ENCODE data around the gene PRUNE1.

Gene PRUNE1

DNA sequence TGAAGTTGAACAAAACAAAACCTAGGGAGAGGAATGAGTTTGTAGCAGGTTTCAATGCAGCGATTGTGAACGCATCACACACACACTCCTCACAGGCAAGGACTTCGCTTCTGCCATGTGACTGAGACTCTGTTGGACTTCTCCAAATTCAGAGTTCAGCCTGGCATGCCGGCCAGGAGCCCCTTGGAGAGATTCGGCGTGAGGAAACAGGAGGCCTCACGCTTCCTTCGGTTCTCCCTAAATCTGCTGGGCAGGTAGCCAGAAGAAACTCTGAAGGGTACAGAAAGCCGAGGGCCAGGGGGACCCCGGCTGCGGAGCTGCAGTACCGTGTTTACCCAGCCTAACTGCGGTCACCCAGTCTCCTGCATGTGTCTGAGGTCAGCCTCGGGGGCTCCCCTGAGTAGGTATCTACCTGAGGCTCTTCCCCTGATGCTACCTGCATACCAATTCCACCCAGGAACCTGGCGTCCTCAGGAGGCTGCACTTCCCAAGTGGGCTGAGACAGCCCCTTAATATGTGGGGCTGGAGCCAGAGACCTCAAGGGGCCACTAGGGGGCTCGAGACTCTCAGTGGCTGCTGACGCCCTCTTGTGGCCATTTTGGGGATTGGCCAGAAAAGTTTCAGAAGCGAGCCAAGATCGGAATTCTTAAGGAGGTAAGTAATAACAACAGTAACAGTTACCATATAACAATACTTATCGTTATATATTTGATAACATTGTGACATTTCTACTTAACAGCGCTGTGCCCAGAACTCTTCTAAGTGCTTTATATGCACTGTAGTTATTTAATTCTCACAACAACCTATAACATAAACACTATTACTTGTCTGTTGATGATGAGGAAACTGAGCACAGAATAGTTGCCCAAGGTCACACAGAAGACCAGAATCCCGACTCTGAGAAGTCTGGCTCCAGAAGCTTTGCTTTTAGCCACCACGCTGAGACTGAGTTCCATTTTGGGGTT lies 28.9 kb upstream of the PRUNE1 start:
- DNase-seq (ENCODE audit: low spot score), result peak; percentile 98

DNA sequence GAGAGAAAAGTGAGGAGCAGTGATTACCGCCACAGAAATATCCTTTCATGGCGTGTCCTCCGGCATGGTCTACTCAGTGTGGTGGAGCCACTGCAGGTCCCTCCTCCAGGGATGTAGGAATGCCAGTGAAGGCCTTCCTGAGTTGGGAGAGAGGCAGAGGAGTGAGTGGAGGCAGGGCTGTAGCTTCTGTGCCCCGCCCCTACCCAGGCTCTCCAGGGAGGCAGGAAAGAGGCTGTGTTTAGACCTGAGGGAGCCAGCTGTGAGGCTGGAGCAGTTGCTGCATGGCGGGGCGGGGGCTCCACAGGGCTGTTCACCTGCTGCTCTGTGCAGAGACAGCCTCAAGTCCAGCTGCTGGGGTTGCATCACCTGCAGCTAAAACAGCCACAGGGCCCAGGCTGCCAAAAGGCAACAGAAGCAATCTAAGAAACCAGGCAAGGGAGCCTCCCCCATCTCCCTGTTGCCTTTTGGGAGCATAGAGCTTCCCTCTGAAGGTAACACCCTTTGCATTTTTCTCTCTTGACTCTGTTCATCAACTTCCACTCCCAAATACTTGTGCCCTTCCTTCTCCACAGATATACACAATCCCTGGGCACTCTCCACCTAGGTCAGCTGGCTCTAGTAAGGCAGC lies 27.0 kb upstream of the PRUNE1 start:
- DNase-seq (ENCODE audit: low spot score), result peak; percentile 50

DNA sequence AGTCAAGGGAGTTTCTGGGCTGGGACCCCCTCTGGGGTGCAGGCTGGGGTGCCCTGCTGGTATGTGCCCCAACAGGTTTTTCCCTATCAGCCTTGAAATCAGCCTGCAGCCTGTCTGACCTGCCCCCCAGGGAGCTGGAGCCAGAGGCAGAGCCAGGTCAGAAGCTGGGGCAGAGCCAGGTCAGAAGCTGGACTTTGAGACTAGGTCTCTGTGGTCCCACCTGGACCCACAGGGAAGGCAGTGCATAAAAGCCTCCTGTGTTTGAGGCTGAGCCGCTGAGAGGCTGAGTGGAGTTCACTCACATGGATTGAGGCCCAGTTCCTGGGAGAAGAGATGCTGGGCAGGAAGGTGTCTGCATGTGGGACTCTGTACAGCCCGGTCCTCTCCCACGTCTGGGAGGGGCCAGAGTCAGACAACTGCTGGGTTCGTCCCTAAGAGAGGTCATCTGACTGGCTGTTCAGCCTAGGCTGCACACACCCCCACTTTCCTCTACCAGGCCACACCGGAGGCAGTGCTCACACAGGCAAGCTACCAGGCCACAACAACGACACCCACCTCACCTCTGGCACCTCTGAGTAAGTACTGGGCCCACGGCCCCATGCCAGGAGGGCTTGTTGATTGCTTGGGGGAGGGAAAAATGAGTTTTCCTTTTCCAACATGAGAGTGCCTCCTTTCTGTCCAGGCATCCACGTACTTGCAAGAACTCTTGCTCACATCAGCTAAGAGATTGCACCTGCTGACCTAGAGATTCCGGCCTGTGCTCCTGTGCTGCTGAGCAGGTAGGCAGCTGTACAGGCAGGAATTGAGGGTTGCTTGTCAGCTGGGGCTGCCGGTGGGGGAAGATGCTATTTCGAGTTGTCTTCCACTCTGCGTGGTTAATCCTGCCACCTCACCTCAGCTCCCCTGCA lies 26.2 kb upstream of the PRUNE1 start, which contains the start of gene ANXA9:
TSS of gene ANXA9 (plus strand) at position 488 of the 908 bp plus-strand sequence. CDS start 814 bp downstream, outside the sequence.
- no peak for DNase-seq (ENCODE audit: low spot score)

- DNase-seq (ENCODE audit: low spot score), result no peak
Observed at GRCh38 chr1:150985179-150985825, 22.9 kb upstream of the PRUNE1 start.

GRCh38 chr1:150987924-150988323 lies 20.3 kb upstream of the PRUNE1 start:
- no peak for DNase-seq (ENCODE audit: low spot score)

DNA sequence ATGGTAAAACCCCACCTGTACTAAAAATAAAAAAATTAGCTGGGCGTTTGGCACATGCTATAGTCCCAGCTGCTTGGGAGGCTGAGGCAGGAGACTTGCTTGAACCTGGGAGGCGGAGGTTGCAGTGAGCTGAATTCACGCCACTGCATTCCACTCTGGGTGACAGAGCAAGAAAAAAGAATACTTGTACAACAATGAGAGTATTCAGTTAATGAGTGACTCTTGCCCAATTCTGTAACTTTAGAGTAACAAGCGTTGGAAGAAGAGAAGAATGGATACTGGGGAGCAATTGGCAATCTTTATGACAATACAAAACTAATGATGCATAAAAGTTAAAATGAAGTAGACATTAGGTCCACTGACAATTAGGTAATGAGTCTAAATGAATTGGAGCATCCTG lies 15.6 kb upstream of the PRUNE1 start:
- DNase-seq (ENCODE audit: low spot score), result no peak

GRCh38 chr1:150994248-150994647 lies 14.0 kb upstream of the PRUNE1 start:
- DNase-seq (ENCODE audit: low spot score), result no peak

DNA sequence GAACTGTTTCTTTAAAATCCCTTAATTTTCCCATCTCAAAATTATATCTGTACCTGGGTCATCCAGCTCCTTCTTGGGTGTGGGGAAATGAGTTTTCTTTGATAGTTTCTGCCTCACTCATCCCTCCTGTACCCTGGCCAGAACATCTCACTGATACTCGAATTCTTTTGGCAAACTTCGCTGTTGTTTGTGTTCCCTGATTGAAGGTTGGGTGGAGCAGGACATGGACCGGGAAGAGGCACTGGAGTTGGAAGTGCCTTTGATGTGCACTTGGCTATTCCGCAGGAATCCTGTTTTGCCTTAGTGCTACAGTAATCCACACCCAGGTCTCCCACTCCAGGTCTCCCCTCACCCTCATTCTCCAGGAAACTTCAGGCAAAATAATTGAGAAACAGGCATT lies 12.8 kb upstream of the PRUNE1 start:
- DNase-seq (ENCODE audit: low spot score), result no peak

DNA sequence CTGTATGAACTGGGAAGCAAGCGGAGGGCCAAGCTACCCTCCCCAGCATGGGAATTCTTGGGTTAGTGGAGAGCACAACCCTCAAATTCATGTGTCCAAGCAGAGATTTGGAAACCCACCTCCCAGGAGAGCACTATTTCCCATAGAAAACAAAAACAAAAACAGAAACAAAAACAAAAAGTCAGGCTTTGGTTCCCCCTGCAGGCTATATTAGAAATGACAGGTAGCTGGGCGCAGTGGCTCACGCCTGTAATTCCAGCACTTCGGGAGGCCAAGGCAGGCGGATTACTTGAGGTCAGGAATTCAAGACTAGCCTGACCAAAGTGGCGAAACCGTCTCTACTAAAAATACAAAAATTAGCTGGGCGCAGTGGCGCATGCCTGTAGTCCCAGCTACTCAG lies 12.4 kb upstream of the PRUNE1 start:
- DNase-seq (ENCODE audit: low spot score), result peak; percentile 71

DNA sequence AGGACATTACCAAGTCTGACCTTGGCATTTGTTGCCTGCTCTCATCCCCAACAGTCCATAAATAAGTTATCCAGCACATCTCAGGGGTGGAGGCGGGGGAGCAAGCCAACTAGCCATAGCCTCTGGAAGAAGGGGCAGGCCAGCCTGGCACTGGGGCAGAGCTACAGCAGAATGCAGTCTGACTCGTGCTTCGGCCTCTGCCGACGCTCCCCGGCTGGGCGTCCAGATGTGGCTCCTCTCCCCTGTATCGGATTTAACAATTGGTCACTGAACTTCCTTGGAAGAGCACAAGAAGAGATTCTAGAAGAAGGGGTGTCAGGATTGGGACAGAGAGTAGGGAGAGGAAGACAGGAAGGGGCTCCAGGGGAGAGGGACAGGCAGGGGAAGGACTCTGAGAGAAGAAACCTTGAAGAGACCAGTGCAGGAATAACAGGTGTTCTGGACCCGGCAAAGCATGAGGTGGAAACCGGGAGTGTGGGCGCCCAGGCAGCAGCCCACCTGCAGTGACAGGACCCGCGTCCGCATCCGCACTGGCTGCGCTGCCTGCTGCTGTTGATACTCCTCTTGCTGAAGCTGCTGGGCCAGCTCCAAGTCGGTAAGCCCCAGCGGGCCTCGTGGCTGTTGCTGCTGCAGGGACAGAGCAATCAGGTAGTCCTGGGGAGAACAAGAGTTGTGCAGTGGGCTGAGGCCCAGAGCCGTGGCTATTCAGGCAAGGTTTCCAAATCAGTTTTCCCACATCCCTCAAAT lies 10.9 kb upstream of the PRUNE1 start:
- DNase-seq (ENCODE audit: low spot score), result no peak

DNA sequence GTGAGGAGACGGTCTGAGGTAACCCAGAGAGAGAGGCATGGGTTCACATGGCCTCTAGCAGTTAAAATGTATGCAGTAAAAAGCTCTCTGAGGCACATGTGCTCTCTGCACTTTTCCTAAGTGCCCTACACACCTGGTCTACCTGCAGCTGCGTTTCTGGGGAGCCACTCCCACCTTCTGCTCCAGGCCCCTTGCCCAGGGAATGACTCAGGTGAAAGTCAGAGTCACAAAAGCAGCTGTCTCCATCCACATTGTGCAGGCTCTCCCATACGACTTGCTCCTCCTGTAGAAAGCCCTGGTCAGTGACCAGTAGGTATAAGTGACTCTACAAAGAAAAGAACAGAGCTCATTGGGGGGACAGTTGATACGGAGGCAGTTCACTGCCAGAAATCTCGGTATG lies 10.3 kb upstream of the PRUNE1 start:
- no peak for DNase-seq (ENCODE audit: low spot score)

GRCh38 chr1:150999051-150999674 lies 9.1 kb upstream of the PRUNE1 start:
- no peak for DNase-seq (ENCODE audit: low spot score)

DNA sequence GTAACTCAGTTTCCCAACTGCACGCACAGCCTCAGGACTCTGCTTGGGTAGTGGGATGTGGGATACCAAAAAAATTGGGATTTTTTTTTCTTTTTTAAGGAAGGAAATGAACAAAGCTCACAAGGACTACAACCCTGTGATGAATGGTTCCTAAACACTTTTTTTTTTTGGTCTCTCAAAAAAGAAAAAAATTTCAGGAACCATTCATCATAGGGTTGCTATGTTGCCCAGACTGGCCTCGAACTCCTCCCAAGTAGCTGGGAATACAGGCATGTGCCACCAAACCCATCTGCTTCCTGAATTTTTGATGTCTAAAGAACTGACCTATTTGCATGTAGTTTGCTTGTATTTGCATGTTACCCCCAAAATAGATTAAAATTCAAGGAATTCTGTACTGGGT lies 8.3 kb upstream of the PRUNE1 start:
- DNase-seq (ENCODE audit: low spot score), result no peak

GRCh38 chr1:151000408-151000807 lies 7.8 kb upstream of the PRUNE1 start:
- no peak for DNase-seq (ENCODE audit: low spot score)

GRCh38 chr1:151001602-151002001 lies 6.6 kb upstream of the PRUNE1 start:
- DNase-seq (ENCODE audit: low spot score), result no peak

GRCh38 chr1:151002051-151002450 lies 6.2 kb upstream of the PRUNE1 start:
- DNase-seq (ENCODE audit: low spot score), result no peak

GRCh38 chr1:151002611-151003010 lies 5.6 kb upstream of the PRUNE1 start:
- no peak for DNase-seq (ENCODE audit: low spot score)

DNA sequence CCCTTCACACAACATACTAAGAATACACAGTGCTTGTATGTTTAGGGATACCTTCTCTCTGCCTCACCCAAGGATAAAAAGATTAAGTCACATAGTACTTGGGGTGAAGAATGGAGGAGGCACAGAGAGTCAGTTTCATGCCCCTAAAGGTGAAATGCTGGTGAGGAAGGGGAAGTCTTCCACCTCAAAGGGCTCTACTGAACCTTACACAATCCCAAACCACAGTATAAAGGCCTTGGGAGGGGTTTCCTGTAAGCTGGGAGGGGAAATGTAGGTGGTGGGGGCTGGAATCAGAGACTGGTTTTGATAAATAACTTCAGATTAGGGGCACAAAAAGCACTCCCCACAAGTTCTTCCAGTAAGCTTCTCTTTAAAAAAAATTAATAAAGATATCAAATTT lies 5.1 kb upstream of the PRUNE1 start:
- no peak for DNase-seq (ENCODE audit: low spot score)

DNA sequence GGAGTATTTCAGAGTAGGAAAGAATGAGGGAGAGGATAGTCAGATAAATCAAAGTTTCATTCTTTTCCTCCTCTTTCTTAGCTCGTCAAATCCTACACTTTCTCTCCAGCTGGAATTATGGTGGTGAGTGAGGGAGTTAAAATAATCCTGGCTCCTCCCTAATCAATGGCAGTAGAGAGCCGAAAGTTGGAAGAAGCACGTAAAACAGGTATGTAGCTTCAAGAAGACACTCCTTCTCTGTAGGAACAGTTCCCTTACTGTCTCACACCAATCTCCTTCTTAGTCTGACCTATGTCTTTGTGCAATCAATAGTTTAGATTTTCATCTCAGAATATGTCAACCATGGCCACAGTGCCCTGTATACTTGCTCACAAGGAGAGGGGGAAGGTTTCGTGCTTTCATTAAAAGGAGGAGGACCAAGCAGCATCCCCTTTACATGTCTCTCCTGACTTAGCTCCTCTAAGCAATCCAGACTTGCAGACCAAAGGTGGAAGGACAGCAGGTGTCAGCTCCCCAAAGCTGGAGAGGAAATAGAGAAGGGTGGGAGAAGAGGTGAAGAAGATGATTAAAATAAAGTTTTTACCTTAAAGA lies 2.4 kb upstream of the PRUNE1 start:
- peak; percentile 35 for DNase-seq (ENCODE audit: low spot score)
